Smooth muscle cell (in vitro differentiated cells): ENCODE results near the gene REX1BD. TPM values are rescaled to one million over a fixed set of nuclear protein-coding genes. Genes with fewer than 3 reads are reported as not detected.
"Not testable (repeated sequence)": the region's sequence is repeated elsewhere in the genome, so short reads cannot be mapped to it uniquely, and the experiment has no call there.

ENCODE experiments used
- DNase-seq: peaks from one replicate; lab custom pipeline; 2025; ENCODE audit not compliant: unreplicated experiment; lab: John Stamatoyannopoulos, UW
- H2AFZ ChIP-seq: fragments of 200-600 bp; sonication (generic); 2 replicates; pipeline ENCODE4 v1.6.0; 2016; ENCODE audit warnings: antibody characterized with exemption, low read depth, mild to moderate bottlenecking
- H3F3A ChIP-seq: fragments of 200-600 bp; sonication (generic); 2 replicates; pipeline ENCODE4 v1.6.0; 2017; ENCODE audit warnings: antibody characterized with exemption, low read depth
- H3K27ac ChIP-seq: fragments of 200-600 bp; sonication (generic); 2 replicates; pipeline ENCODE4 v1.5.1; 2016; ENCODE audit warnings: low read depth, mild to moderate bottlenecking
- H3K27me3 ChIP-seq: fragments of 200-600 bp; sonication (generic); 2 replicates; pipeline ENCODE4 v1.6.1; 2016; ENCODE audit warnings: low read depth, mild to moderate bottlenecking
- H3K36me3 ChIP-seq: fragments of 200-600 bp; sonication (generic); 2 replicates; pipeline ENCODE4 v1.5.1; 2016; ENCODE audit warnings: low read depth
- H3K4me1 ChIP-seq: fragments of 200-600 bp; sonication (generic); 2 replicates; pipeline ENCODE4 v1.5.1; 2016; ENCODE audit warnings: low read depth
- H3K4me2 ChIP-seq: fragments of 200-600 bp; sonication (generic); 2 replicates; pipeline ENCODE4 v1.6.0; 2016; ENCODE audit warnings: mild to moderate bottlenecking
- H3K4me3 ChIP-seq: fragments of 200-600 bp; sonication (generic); 2 replicates; pipeline ENCODE4 v1.5.1; 2016; ENCODE audit warnings: mild to moderate bottlenecking
- H3K79me2 ChIP-seq: fragments of 200-600 bp; sonication (generic); 2 replicates; pipeline ENCODE4 v1.6.0; 2016; ENCODE audit warnings: low read depth, mild to moderate bottlenecking
- H3K9ac ChIP-seq: fragments of 200-600 bp; sonication (generic); 2 replicates; pipeline ENCODE4 v1.6.0; 2016; ENCODE audit warnings: low read depth
- H3K9me3 ChIP-seq: fragments of 200-600 bp; sonication (generic); replicated peaks from 2 replicates; pipeline ENCODE4 v1.5.1; 2016; ENCODE audit warnings: low read depth
- H4K20me1 ChIP-seq: fragments of 200-600 bp; sonication (generic); 2 replicates; pipeline ENCODE4 v1.6.0; 2016; ENCODE audit warnings: low read depth
- WGBS: methylation state at CpG from one replicate; pipeline ENCODE4 v1.1.7; 2016; ENCODE audit warnings: low lambda C conversion rate; 5-methylcytosine and 5-hydroxymethylcytosine counted together
- polyA plus RNA-seq: library from polyadenylated mRNA; unstranded; fragments of >200 nt; fragmentation: Nextera tagmentation; extraction: Ambion mirVana; gene quantifications from 2 replicates; pipeline ENCODE4 v1.2.1, GENCODE V29; 2016
- total RNA-seq: library from RNA; depleted of rRNA; stranded (reverse); fragments of >200 nt; gene quantifications from 2 replicates; pipeline ENCODE4 v1.2.3, GENCODE V29; 2014
- TF ChIP-seq, protein P1 (sequence below): fragments of 200-600 bp; sonication (generic); IDR thresholded peaks from 2 replicates; pipeline ENCODE4 v1.5.1; 2017; ENCODE audit warnings: borderline replicate concordance, mild to moderate bottlenecking, antibody characterized with exemption; ENCODE audit not compliant: insufficient read depth, poor library complexity, severe bottlenecking

Gene REX1BD
- total and polyA plus RNA-seq, 2 experiments from 2014 or later: 69.6 to 117 TPM

DNA sequence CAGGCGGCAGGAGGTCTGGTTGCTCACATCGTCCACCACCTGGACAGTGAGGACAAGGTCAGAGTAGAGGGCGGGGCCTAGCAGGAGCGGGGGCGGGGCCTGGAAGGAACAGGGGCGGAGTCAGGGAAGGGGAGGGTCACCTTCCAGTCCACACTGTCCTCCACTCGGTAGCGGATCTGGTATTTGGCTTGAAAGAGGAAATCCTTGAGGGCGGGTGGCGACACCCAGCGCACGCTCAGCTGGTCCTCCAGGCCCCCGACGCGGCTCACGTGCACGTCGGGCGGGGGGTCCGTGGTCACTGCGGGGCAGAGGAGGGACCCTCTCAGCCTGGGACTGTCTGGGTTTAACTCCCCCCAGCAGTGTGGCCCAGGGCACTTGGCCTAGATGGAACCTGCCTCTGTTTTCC is 8.2 kb downstream of the REX1BD start:
- Histone ChIP-seq H3K4me1 (peaks cover 10% of the 10 kb centered on the region), H3K4me3 (no peak overlapping the region)

DNA sequence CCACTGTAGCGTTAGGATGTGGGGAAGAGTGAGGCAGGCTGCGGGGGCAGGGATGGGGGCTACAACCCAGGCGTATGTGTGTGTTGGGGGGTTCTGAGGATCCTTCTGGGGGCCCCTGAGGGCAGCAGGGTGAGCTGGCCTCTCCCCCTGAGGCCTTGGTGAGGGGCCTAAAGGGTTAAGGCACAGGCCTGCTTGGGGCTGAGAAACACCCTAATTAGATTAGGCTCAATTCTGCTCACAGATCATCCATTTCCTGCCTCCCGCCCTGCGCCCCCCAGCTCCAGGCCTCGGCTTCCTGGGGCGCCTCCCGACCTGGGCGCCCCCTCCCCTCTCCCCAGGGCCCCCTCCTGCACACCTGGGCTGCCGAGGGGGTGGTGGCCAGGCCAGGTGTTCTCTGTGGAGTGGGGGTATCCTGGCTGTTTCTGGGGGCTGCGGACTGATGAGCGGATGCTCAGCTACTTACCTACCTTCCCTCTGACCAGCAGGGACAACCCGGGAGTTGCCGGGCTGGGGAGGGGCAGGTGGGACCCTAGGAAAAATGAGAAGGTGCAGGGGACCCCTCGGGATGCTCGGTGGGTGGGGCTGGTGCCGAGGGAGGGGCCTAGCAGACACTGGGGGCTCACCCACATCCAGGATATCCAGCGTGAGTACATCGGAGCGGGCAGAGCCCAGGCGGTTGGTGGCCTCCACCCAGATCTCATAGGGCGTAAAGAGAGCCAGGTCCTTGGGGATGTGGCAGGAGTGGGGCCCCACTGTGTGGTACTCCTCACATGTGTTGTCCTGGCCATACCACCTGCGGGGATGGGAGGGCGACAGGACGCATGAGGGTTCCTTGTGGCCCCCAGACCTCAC is 9.4 kb downstream of the REX1BD start:
- Histone ChIP-seq H3K4me2 (no peak overlapping the region), H3K9ac (no peak overlapping the region), H3K36me3 (no peaks in the 10 kb centered on the region), H2AFZ (no peak overlapping the region), H3K27ac (no peak overlapping the region), H3K27me3 (peaks cover 2% of the 10 kb centered on the region), H3K4me1 (peaks cover 10% of the 10 kb centered on the region), H3F3A (peaks cover 6% of the 10 kb centered on the region), H4K20me1 (peaks cover 72% of the 10 kb centered on the region), H3K4me3 (no peak overlapping the region), H3K79me2 (peaks cover 14% of the 10 kb centered on the region), H3K9me3 (no peaks in the 10 kb centered on the region)
- TF ChIP-seq, protein P1, sequence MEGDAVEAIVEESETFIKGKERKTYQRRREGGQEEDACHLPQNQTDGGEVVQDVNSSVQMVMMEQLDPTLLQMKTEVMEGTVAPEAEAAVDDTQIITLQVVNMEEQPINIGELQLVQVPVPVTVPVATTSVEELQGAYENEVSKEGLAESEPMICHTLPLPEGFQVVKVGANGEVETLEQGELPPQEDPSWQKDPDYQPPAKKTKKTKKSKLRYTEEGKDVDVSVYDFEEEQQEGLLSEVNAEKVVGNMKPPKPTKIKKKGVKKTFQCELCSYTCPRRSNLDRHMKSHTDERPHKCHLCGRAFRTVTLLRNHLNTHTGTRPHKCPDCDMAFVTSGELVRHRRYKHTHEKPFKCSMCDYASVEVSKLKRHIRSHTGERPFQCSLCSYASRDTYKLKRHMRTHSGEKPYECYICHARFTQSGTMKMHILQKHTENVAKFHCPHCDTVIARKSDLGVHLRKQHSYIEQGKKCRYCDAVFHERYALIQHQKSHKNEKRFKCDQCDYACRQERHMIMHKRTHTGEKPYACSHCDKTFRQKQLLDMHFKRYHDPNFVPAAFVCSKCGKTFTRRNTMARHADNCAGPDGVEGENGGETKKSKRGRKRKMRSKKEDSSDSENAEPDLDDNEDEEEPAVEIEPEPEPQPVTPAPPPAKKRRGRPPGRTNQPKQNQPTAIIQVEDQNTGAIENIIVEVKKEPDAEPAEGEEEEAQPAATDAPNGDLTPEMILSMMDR: no peak
- DNase-seq: no peak
- 75% methylated on average over 25 of the region's 25 CpGs for WGBS

More for the DNA sequence above, 8.2 kb downstream of the REX1BD start:
- no peak overlapping the region for H2AFZ ChIP-seq
- no peaks in the 10 kb centered on the region for H3K36me3 ChIP-seq
- H3K27me3 ChIP-seq: no peaks in the 10 kb centered on the region
- no peak overlapping the region for H3K27ac ChIP-seq
- no peaks in the 10 kb centered on the region for H3K9me3 ChIP-seq
- peaks cover 8% of the 10 kb centered on the region for H3F3A ChIP-seq
- H4K20me1 ChIP-seq: peaks cover 64% of the 10 kb centered on the region
- 55% methylated on average over 13 of the region's 21 CpGs for WGBS
- DNase-seq: no peak
- H3K79me2 ChIP-seq: peaks cover 2% of the 10 kb centered on the region
- H3K4me2 ChIP-seq: no peak overlapping the region
- H3K9ac ChIP-seq: no peak overlapping the region
- TF ChIP-seq, protein P1: no peak

DNA sequence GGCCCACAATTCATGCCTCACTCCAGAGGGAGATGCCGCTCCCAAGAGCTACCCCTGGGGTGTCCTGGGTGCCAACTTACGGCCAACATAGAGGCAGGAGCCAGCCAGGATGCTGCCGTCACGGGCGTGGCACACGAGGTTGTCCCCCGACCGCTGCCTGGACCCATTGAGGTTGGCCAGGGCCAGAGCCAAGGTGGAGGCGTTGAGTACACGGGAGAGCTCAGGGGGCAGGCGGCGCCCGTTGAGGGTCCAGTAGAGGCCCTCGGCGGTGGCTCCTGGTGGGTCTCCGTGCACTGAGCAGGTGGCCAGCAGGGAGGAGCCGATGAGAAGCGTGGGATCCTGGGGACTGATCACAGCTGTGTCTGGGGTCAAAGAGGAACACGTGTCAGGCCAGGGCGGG is 10.9 kb downstream of the REX1BD start:
- H3K9me3 ChIP-seq: no peaks in the 10 kb centered on the region

DNA sequence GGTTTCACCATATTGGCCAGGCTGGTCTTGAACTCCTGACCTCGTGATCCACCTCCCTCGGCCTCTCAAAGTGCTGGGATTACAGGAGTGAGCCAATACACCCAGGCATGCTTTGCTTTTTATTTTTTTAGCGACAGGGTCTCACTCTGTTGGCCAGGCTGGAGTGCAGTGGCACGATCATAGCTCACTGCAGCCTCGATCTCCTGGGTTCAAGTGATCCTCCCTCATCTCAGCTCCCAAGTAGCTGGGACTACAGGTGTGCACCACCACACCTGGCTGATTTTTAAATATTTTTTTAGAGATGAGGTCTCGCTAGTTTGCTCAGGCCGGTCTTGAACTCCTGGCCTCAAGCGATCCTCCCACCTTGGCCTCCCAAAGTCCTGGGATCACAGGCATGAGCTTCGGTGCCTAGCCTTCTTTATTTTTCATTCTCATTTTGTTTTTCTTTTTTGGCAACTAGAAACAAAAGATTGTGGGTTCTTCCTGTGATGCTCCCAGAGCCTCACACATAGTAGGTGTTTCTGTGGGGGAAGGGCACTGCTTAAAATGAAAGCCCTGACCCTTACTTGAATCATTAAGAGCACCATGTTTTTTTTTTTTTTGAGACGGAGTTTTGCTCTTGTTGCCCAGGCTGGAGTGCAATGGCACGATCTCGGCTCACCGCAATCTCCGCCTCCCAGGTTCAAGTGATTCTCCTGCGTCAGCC is 12.2 kb downstream of the REX1BD start:
- 93% methylated on average over 15 of the region's 15 CpGs for WGBS
- not testable (repeated sequence) for H3K36me3 ChIP-seq, H3K9ac ChIP-seq, H3K4me3 ChIP-seq, H3K4me2 ChIP-seq, DNase-seq, H2AFZ ChIP-seq, H3K27ac ChIP-seq, H3K9me3 ChIP-seq
- Histone ChIP-seq H3K79me2 (peaks cover 23% of the 10 kb centered on the region), H4K20me1 (peaks cover 71% of the 10 kb centered on the region), H3F3A (peaks cover 12% of the 10 kb centered on the region), H3K27me3 (peaks cover 11% of the 10 kb centered on the region), H3K4me1 (peaks cover 19% of the 10 kb centered on the region)

More for the DNA sequence above, 10.9 kb downstream of the REX1BD start:
- no peak overlapping the region for H3K4me3 ChIP-seq
- TF ChIP-seq, protein P1: no peak
- H3K36me3 ChIP-seq: no peaks in the 10 kb centered on the region
- H3K27ac ChIP-seq: no peak overlapping the region
- no peak overlapping the region for H3K9ac ChIP-seq
- H3K79me2 ChIP-seq: peaks cover 22% of the 10 kb centered on the region
- peaks cover 12% of the 10 kb centered on the region for H3F3A ChIP-seq
- 96% methylated on average over 20 of the region's 20 CpGs for WGBS
- no peak overlapping the region for H3K4me2 ChIP-seq
- H2AFZ ChIP-seq: no peak overlapping the region
- peaks cover 9% of the 10 kb centered on the region for H3K27me3 ChIP-seq
- H4K20me1 ChIP-seq: peaks cover 75% of the 10 kb centered on the region
- H3K4me1 ChIP-seq: peaks cover 21% of the 10 kb centered on the region
- DNase-seq: no peak
